Hematopoietic multipotent progenitor cell treated with erythropoietin and hydrocortisone succinate and interleukin-3 and kit ligand, for 6 days (in vitro differentiated cells): Measurements from ENCODE around the gene TMEM60.
A peak's percentile ranks its signal among the peaks of the same experiment; 100 is the strongest.
"Not testable (repeated sequence)": the region's sequence is repeated elsewhere in the genome, so short reads cannot be mapped to it uniquely, and the experiment has no call there.

ENCODE experiments used
- DNase-seq: peaks from one replicate; pipeline ENCODE4 v3.0.0-alpha.2; 2015

Gene TMEM60

DNA sequence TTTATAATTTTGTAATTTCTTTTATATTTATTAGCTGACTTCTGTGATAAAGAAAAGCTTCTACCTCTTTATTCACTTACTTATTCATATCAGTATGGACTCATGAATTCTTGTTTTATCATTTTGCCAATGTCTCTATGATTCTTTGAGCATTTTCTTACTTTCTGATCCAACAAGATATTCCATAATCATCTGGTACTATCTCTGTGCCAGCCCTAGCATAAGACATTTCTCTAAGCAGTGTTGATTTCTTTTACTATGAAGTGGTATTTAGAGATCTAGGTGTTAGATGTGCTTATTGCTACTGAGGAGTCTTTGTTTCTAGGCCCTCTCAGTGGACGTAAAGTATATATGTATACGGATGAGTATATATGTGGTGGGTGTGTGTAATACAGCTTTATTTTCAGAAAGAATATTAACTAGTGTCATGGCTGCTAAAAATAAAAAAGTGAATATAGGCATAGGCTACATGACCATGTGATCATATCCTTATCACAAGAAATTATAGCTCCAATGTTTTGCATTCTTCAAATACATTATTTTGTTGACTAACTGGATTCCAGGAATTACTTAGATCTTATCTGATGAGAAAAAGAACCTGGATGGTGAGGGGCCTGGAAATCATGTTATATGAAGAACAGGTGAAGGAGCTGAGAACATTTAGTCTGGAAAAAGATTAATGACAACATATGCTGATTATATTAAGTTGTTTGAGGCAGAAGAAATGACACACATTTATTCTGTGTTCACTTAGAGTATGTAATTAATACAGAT lies 13.5 kb upstream of the TMEM60 start:
- DNase-seq = no peak

DNA sequence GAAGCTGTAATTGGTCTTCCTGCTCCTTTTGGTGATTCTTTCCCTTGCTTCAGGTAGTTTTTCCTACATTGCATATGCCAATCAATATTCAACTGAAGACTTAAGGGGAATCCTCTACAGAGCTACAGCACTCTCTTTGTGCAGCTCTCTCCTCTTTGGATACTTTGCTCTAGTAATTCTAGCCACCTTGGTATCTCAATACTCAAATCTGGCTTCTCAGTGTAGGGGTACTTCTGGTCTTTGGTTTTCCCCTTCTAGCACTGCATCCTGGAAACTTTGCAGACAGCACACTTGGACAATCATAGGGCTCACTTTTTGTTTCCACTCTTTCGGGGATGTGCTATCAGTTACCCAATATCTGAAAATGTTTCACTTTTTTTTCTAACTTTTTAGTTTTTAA lies 10.3 kb upstream of the TMEM60 start:
- no peak for DNase-seq

DNA sequence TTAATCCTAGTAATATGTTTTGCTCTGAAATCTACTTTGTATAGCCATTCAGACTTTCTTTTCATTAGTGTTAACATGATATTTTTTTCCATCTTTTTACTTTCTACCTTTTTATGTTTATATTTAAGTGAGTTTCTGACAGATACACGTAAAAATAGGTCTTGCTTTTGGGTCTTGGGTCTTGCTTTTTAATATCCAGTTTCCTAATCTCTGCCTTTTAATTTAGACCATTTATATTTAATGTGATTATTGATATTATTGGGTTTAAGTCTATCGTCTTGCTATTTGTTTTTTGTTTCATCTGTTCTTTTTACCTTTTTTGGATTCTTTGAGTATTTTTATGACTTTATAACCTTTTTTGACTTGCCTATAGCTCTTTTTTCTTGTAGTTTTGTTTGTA lies 8.2 kb upstream of the TMEM60 start:
- DNase-seq = no peak

DNA sequence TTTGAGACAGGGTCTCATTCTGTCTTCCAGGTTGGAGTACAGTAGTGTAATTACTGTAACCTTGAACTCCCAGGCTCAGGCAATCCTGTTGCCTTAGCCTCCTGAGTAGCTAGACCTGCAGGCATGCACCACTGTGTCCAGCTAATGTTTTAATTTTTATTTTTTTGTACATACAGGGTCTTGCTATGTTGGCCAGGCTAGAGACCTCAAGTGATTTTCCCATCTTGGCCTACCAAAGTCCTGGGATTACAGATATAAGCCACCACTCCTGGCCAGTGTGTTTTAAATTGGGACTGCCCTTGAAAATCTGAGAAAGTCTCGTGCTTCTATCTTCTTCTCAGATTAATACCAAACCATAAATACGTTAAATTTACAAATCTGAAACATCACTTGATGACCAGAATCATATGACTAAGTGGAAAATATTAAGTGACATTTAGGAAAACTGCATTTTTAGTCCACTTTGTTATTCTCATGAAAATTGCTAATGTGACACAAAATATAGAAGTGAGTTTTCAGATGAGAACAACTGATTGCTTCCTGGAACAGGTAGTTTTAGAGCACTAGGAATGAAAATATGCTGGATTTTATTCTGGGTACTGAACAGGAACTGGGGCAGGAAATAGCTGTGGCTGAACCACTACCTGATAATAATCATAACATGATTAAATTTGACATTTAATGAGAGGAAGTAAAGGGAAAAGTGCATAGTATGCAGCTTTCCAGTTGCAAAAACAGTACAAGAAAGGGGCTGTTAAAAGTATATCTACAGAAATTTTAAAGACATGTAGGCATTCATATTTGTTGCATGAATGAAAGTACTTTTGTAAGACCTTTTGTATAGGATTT lies 4.5 kb upstream of the TMEM60 start:
- peak; percentile 61 for DNase-seq

DNA sequence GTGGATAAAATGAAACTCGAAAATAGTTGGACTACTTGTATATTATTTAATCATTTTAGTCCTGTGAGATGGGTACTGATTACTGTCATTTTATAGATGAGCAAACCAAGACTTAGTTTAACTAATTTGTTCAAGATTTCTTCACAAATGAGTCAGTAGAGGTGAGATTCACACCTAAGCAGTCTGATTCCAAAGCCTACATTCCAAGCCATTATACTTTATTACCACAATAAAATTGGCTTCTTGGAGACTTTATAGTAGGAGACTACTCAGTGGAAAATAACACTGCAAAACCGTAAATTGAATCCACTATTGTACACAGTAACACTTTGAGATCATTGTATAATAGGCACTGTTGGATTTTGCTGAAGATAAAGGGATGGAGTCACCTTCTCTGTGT lies 2.5 kb upstream of the TMEM60 start:
- no peak for DNase-seq

DNA sequence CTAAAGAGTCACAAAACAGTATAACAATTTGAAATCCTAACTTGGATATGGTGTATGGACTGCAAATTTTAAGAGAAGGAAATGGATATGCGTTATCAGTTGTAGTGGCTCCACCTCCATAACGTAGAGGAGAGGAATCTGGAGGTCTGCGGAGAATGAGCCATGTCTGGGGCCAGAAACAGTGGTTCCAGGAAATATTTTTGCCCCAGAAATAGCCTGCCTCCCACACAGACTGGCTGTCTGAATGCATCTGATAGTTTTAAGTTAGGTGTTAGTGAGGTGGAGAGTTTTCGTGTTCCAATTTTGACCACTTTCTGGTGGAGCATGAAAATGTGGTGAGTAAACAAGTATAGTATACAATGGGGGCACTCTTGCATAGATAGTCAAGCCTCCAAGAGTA lies 1.9 kb upstream of the TMEM60 start:
- peak; percentile 68 for DNase-seq

DNA sequence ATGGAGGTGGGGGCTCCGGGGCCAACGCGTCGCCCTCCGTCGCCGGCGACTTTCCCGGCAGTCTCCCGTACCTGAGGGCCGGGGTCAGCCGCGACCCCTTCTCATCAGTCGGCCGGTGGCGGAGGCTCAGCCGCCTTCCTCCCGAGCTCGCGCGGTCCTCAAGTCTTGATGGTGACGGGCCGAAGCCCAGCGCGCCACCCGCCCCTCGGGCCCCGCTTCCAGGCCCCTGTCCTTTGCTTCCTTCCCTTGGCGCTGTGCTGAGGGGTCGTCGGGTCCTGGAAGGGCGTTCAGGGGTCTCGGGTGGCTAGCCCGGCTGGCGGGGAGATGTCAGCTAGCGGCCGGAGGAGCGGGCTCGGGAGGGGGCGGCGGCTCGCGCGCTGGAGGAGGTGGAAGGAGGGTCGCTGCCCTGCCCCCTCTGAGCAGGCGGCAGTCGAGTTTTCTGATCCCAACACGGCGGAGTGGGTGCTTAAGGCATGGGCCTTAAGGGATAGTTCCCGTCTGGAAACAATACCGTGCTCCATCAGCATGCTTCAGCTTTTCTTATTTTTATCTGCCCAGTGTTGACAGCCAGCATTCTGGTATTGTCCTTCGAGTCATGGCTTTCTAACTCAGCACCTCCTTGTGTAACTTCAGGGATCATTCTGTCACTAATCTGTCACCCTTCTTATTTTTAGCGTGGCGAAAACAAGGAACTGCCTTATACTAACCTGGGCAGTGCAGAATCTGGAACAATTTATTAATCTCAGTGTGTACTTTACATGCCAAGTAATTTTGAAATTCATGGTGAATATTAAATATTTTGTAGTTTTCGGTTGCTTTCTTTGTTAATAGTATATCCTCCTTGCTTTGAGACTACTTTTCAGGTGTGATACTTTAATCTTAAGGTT lies 1.1 kb upstream of the TMEM60 start:
- DNase-seq = peak; percentile 72

DNA sequence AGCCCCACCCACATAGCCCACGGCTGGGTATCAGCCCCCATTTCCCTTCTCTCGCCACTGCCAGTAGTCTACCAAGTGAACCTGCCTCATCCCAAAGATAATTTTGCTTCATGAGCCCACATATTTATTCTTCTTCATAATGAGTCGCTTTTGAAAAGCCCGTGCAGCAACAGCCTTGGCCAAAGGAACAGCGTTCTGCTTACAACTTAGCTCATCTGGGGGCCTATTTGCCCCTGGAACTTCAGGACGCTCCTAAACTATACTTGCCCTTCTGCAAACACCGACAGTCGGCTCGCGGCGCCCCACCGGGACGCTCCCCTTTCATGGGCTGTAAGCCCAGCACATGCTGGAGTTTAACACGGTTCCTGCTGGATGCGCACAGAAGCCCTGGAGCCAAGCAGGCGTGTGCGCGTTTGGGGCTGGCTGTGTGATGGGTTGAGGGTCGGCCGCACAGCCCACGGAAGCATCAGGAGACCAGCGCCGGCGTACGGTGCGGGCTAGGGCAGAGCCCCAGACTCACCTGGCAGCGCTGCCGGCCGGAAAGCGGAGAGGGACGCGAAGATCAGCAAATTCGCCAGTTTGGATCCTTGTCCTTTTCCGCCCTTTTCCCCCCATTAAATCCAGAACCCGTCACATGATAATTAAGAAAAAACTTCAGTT lies 370 bp downstream of the TMEM60 start:
- peak; percentile 35 for DNase-seq

DNA sequence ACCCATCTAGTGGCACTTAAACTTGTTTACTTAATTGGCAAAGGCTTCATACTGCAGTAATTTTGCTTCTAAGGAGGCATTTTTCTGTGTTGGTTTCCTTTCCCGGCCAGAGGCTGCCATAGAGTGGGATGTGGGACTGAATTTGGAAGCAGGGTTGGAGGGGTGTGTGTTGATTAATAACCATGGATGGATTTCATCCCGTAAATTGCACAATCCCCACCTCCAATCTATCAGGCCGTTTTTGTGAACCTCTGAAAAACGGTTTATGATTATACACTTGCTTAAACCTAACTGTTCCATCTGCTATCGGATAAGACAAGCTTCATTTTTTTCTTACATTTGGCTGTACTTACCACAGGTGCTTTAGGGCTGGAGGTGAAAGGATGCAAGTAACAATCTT lies 1.3 kb downstream of the TMEM60 start:
- no peak for DNase-seq

DNA sequence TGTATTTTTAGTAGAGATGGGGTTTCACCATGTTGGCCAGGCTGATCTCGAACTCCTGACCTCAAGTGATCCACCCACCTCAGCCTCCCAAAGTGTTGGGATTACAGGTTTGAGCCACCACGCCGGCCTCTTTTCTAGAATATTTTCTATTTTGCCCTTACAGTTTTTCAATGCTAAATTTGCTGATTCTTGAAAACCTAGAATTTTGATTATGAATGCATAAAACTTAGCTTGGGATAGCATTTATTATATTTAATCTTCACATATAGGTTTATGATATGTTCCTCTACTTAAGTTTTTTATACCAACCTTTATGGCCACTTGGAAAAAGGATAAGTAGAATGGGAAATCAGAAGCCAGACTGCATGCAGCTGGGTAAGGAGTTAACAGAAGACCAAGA lies 2.1 kb downstream of the TMEM60 start:
- DNase-seq = no peak

DNA sequence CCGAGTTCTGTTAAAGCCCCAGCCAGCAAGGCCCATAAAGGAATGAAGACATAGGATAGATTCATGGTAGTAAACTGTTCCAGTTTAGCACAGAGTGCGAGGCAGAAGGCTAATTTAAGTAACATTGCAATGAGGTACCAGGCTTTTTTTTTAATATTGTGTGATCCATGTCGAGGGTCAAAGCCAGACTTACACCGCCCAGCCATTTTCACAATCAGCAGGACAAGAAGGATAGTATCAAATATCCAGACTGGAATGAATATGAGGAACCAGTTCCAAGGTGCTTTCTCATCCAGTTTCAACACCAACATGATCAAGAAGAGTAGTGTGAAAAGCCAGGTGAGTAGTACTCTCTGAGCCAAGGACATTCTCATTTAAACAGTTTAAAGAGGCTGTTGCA lies 4.2 kb downstream of the TMEM60 start:
- no peak for DNase-seq

DNA sequence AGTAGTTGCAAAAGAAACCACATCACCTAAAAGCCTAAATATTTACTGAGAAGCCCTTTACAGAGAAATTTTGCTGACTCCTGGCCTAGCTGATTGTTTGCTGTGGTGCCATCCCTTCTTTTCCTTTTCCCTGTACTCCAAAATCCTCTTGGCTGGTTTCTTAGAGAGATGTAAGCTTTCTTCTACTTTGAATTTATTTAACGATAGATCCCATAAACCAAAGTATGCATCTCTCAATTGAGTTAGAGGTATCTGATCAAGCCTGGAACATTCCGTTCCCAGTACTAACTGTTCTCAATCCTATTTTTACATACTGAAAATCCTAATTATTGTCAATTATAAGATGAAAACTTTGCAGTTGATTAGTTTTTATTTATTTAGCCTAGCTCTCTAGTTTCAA lies 6.3 kb downstream of the TMEM60 start:
- DNase-seq = no peak

DNA sequence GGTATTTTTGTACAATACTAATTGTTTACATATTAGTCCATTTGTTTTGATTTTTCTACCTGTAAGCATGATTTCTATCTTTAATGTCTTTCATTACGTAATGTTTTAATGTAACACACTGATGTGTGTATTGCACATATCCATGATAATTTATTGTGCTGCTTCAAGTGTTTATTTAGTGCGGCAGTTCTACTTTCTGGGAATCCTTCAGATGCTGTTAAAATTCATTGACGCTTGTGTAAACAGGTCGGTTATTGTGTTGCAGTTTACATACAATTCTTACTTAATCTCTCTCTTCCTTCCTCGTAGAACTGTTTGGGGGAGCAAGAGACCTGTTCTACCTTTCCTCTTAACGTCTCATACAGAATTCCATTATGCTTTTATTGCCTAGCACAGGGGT lies 6.9 kb downstream of the TMEM60 start:
- no peak for DNase-seq

DNA sequence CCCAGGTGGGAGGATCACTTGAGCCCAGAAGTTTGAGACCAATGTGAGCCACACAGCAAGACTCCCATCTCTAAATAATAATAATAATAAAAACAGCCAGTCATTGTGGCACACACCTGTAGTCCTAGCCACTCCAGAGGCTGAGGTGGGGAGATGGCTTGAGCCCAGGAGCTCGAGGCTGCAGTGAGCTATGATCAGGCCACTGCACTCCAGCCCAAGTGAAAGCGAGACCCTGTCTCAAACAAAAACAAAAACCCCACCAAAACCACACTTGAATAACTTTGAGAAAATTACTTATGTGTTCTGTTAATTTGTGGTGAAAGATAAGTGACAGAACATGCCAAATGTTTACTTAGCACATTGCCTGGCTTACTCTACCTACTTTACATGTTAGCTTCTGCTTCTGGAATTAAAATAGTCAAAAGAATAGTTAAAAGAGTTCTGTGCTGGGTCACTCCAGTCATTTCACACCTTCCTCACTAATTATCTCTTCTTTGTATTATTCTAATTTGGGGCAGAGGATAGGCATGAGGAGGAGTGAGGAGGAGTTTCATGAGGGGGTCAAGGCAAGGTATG lies 9.8 kb downstream of the TMEM60 start:
- no peak for DNase-seq

DNA sequence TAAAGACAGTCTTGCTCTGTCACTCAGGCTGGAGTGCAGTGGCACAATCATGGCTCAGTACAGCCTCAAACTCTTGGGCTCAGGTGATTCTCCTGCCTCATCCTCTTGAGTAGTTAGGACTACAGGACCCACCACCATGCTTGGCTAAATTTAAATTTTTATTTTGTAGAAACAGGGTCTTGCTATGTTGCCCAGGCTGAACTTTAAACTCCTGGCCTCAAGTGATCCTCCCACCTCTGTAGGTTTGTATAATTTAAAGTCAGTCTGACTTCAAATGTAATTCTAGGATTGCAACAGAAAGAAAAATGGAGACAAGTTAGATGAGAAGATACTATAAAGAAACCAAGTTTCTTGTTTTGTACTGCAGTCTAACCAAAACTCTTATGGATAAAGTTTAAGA lies 11.5 kb downstream of the TMEM60 start:
- no peak for DNase-seq

DNA sequence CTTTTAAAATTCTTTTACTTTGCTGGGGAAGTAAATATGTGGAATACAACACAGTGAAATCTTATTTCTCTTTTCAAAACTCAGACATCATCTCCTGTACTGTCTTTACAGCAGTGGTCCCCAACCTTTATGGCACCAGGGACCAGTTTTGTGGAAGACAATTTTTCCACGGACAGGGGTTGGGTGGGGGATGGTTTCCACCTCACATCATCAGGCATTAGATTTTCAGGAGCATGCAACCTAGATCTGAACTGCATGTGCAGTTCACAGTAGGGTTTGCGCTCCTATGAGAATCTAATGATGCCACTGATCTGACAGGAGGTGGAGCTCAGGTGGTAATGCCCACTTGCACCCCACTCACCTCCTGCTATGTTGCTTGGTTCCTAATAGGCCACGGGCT lies 12.2 kb downstream of the TMEM60 start:
- no peak for DNase-seq

DNA sequence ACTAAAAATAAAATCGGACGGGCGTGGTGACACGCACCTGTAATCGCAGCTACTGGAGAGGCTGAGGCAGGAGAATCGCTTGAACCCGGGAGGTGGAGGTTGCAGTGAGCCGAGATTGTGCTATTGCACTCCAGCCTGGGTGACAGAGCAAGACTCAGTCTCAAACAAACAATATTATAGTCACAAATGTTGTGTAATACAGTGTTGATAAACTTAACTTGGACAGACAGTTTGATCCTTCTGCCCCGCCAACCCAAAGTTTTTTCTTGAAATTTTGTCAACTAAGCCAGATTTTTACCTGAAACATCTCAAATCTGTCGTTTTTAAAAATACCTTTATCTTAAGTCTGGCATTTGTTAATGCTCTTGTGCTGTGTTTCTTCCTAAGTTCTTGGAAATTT lies 13.8 kb downstream of the TMEM60 start:
- DNase-seq = not testable (repeated sequence)

DNA sequence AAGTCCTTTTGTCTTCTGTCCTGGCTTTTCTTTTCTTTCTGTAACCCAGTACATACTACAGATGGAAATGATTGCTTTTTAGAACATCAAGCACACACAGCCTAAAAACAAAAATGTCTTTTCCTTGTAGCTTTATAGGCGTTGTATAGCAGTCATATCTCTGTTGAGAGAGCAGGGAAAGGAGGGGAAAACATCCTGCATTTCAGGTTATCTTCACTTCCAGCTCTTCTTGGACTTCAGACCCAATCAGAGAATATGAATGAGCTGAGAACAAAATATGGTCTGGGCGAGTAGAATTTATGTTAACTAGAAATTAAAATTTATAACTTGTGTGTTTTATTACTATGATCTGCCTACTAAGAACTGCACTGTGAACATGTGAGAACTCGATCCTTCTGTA lies 14.7 kb downstream of the TMEM60 start:
- DNase-seq = no peak

DNA sequence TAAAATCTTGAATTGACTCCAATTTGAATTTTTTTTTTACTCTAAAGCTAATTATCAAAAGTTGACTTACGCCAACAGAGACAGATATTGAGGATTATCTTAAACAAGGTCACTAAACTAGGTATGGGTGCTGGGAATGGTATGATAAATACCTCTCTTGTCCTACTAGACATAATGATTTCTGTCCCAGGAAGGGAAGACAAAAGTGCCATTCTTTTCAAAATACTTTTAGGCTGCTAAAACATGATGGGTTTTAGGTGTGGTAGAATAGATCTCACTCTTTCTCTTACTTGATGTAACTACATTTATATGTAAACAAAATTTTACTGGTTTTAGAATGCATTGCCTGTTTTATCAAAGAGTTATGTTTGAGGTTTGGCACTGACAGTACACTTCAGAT lies 15.1 kb downstream of the TMEM60 start:
- DNase-seq = no peak

DNA sequence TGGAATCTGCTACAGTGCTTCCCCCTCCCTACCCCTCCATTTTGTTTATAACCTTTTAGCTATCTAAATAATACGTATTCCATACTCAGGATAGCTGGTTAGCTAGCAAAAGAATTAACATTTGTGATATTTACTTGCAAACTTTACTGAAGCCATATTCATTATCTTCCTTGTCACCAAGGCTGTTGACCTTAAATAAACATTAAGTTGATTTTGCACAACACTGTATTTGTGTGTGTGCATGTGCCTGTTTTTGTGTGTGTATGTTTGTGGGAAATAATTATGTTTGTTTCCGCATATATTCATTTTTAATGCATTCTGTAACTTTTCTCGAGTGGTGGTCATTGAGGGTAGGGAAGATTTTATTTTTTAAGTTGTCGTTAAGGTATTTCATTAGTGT lies 15.9 kb downstream of the TMEM60 start:
- DNase-seq = no peak

DNA sequence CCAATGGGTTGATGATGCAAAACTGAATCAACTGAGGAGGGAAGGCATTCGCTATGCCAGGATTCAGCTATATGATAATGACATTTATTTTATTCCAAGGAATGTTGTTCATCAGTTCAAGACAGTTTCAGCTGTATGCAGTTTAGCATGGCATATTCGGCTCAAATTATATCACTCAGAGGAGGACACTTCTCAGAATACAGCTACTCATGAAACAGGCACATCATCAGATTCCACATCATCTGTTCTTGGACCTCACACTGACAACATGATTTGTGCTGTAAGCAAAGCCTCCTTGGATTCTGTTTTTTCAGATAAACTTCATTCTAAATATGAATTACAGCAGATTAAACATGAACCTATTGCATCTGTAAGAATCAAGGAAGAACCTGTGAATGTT lies 19.7 kb downstream of the TMEM60 start:
- no peak for DNase-seq

DNA sequence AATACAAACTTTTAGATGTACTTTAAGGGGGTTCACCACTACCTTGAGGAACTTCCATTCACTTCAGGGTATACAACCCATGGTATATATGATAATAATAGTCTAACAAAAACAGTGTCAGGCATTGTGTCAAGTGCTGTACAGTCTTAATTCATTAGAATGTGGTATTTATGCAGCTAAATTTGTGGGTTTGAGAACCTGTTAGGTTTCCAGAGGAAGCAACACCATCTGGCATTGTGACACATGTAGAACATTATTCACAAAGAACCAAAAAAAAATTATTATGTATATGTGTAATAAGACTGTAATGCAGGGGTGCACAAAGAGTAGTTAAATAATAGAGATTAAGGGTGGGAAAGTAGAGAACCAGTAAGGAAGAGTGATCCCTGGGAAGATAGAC lies 26.3 kb downstream of the TMEM60 start:
- DNase-seq = no peak

DNA sequence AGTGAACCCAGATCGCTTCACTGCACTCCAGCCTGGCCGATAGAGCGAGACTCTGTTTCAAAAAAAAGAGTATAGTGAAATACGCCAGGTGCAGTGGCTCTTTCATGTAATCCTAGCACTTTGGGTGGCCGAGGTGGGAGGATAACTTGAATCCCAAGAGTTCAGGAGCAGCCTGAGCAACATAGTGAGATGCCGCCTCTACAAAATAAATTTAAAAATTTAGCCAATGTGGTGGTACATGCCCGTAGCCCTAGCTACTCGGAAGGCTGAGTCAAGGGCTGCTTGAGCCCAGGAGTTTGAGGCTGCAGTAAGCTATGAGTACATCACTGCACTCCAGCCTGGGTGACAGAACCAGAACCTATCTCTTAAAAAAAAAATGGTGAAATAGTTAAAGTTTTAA lies 27.9 kb downstream of the TMEM60 start:
- no peak for DNase-seq
